GM19043 (cell line): Measurements from ENCODE around the gene TBC1D24.
"Not testable (repeated sequence)": the region's sequence is repeated elsewhere in the genome, so short reads cannot be mapped to it uniquely, and the experiment has no call there.

ENCODE experiments used
- ATAC-seq: cut with Tn5 transposase; IDR thresholded peaks from one replicate; pipeline ENCODE4 v1.9.1; 2021; ENCODE audit warnings: low read depth; ENCODE audit not compliant: unreplicated experiment

Gene TBC1D24

GRCh38 chr16:2474877-2475412 is at the start of gene TBC1D24:
TSS of gene TBC1D24 (plus strand) at chr16:2475127. CDS start at chr16:2496149, 21,022 bp downstream.
- ATAC-seq: peak; percentile 56

GRCh38 chr16:2425825-2426430 is 49.0 kb upstream of the TBC1D24 start:
- ATAC-seq: no peak

- ATAC-seq: no peak
Observed at GRCh38 chr16:2426941-2427361, 48.0 kb upstream of the TBC1D24 start.

GRCh38 chr16:2427526-2427925 is 47.4 kb upstream of the TBC1D24 start:
- ATAC-seq: no peak

- no peak for ATAC-seq
Observed at GRCh38 chr16:2428051-2428783, 46.7 kb upstream of the TBC1D24 start.

GRCh38 chr16:2428784-2429033 is 46.2 kb upstream of the TBC1D24 start:
- peak; percentile 19 for ATAC-seq

GRCh38 chr16:2429034-2429770 is 45.7 kb upstream of the TBC1D24 start, which contains the start of gene CCNF:
TSS of gene CCNF (plus strand) at chr16:2429447. CDS start at chr16:2429482, 35 bp downstream.
- peak; percentile 79 for ATAC-seq

- ATAC-seq: no peak
Observed at GRCh38 chr16:2429771-2430663, 44.9 kb upstream of the TBC1D24 start.

- no peak for ATAC-seq
Observed at GRCh38 chr16:2432286-2432685, 42.6 kb upstream of the TBC1D24 start.

GRCh38 chr16:2432801-2433505 is 42.0 kb upstream of the TBC1D24 start:
- ATAC-seq: no peak

- ATAC-seq: not testable (repeated sequence)
Observed at GRCh38 chr16:2435236-2435635, 39.7 kb upstream of the TBC1D24 start.

- no peak for ATAC-seq
Observed at GRCh38 chr16:2436110-2436509, 38.8 kb upstream of the TBC1D24 start.

GRCh38 chr16:2437032-2437790 is 37.7 kb upstream of the TBC1D24 start:
- ATAC-seq: no peak

GRCh38 chr16:2438121-2438520 is 36.8 kb upstream of the TBC1D24 start:
- no peak for ATAC-seq

GRCh38 chr16:2439598-2439997 is 35.3 kb upstream of the TBC1D24 start:
- no peak for ATAC-seq

- ATAC-seq: not testable (repeated sequence)
Observed at GRCh38 chr16:2441143-2441804, 33.7 kb upstream of the TBC1D24 start.

GRCh38 chr16:2443555-2443954 is 31.4 kb upstream of the TBC1D24 start:
- no peak for ATAC-seq

GRCh38 chr16:2447920-2448583 is 26.9 kb upstream of the TBC1D24 start:
- no peak for ATAC-seq
